ENCODE data around the gene EIF4E3.

DNA sequence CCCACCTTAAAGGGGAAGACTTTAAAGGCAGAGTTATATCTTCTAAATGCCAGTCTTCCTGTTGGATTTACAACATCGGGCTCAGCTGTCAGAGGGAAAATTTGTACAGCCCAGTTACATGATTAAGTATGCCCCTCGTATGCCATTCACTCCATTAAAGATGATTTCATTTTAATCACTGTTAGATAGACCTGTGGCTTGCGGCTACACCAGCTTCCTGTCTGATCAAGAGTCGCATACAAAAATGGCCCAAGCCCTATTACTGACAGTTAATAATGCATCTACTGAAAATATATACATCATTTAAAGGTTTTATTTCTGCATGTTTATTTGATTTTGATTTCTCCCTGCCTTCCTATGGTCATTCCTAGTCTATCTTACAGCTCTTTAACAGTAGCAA lies 7.1 kb downstream of the EIF4E3 start:
- TF ChIP-seq POLR2AphosphoS5 (IDR thresholded peaks at IDR 0.05; ENCODE audit: low read depth) (no peak), SPI1 (IDR thresholded peaks at IDR 0.05; ENCODE audit: borderline replicate concordance, low read depth) (no peak)
- TF ChIP-seq, protein P1, sequence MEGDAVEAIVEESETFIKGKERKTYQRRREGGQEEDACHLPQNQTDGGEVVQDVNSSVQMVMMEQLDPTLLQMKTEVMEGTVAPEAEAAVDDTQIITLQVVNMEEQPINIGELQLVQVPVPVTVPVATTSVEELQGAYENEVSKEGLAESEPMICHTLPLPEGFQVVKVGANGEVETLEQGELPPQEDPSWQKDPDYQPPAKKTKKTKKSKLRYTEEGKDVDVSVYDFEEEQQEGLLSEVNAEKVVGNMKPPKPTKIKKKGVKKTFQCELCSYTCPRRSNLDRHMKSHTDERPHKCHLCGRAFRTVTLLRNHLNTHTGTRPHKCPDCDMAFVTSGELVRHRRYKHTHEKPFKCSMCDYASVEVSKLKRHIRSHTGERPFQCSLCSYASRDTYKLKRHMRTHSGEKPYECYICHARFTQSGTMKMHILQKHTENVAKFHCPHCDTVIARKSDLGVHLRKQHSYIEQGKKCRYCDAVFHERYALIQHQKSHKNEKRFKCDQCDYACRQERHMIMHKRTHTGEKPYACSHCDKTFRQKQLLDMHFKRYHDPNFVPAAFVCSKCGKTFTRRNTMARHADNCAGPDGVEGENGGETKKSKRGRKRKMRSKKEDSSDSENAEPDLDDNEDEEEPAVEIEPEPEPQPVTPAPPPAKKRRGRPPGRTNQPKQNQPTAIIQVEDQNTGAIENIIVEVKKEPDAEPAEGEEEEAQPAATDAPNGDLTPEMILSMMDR (IDR thresholded peaks at IDR 0.05; ENCODE audit: insufficient read depth, low read length) = no peak
